ENCODE results near the gene PLXDC2.

Gene PLXDC2

DNA sequence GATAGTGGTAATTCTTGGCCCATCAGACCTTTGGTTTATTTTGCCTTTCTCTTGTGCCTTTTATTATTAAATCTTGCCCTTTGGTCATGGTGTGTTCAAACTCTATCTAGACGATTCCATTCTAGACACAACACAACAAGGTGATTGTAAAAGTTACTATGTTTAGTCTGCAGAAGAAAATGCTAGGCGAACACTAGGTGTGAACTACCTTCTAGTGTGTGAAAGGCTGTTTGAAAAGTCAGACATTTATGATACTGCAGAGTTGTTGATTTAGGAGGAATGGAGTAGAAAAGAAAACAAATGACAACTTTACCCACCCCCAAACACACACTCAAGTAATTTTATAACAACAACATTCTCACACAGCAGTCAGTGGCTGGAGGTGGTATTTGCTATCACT lies 103.4 kb downstream of the PLXDC2 start:
- no peak for DNase-seq
- peaks cover 0 to 91% (median 72%) of the 10 kb centered on the region in 4 donors for H3K4me1 ChIP-seq
- no peaks in the 10 kb centered on the region for H3K9me3 ChIP-seq
- peak overlapping the region; percentile 78 to 80 for H3K27ac ChIP-seq
- TF ChIP-seq, protein P1, sequence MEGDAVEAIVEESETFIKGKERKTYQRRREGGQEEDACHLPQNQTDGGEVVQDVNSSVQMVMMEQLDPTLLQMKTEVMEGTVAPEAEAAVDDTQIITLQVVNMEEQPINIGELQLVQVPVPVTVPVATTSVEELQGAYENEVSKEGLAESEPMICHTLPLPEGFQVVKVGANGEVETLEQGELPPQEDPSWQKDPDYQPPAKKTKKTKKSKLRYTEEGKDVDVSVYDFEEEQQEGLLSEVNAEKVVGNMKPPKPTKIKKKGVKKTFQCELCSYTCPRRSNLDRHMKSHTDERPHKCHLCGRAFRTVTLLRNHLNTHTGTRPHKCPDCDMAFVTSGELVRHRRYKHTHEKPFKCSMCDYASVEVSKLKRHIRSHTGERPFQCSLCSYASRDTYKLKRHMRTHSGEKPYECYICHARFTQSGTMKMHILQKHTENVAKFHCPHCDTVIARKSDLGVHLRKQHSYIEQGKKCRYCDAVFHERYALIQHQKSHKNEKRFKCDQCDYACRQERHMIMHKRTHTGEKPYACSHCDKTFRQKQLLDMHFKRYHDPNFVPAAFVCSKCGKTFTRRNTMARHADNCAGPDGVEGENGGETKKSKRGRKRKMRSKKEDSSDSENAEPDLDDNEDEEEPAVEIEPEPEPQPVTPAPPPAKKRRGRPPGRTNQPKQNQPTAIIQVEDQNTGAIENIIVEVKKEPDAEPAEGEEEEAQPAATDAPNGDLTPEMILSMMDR (IDR thresholded peaks at IDR 0.05), result no peak
- H3K4me3 ChIP-seq, result no peak overlapping the region
- H3K27me3 ChIP-seq, result no peaks in the 10 kb centered on the region
- no peaks in the 10 kb centered on the region for H3K36me3 ChIP-seq
- intact Hi-C loops (cut with DNase I; ENCODE audit: low total_unique reads), result loop anchor here (10.0 kb wide), 1 partner anchor 105 kb away; the partner anchor contains the start of gene PLXDC2

DNA sequence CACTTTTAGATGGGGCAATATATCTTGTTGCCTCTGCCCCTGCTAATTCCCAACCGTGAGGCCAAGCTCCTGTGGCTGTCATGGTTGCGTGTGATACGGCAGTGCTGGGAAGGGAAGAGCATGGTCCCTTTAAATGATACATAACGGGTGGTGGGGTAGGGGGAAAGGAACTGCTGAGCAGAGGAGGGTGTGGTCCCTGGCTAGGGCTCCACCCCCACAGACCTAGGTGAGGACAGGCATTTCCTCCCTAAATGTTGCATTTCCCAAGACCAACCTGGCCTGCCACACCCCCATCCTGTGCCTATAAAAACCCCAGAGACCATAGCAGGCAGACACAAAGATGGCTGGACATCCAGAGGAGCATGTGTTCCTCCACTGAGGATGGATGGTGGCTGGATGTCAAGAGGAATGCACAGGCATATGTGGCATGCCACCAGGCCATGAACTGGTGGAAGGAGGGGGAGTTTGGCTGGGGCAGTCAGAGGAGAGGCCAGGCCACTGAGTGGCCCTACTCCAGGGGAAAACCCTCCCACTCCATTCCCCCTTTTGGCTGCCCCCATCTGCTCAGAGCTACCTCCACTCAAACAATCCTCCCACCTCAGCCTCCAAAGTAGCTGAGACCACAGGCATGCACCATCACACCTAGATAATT lies 104.0 kb downstream of the PLXDC2 start:
- intact Hi-C loops (cut with DNase I; ENCODE audit: low total_unique reads), result loop anchor here (10.0 kb wide), 1 partner anchor 105 kb away; the partner anchor contains the start of gene PLXDC2
- H3K27ac ChIP-seq, result peak overlapping the region; percentile 78 to 80

DNA sequence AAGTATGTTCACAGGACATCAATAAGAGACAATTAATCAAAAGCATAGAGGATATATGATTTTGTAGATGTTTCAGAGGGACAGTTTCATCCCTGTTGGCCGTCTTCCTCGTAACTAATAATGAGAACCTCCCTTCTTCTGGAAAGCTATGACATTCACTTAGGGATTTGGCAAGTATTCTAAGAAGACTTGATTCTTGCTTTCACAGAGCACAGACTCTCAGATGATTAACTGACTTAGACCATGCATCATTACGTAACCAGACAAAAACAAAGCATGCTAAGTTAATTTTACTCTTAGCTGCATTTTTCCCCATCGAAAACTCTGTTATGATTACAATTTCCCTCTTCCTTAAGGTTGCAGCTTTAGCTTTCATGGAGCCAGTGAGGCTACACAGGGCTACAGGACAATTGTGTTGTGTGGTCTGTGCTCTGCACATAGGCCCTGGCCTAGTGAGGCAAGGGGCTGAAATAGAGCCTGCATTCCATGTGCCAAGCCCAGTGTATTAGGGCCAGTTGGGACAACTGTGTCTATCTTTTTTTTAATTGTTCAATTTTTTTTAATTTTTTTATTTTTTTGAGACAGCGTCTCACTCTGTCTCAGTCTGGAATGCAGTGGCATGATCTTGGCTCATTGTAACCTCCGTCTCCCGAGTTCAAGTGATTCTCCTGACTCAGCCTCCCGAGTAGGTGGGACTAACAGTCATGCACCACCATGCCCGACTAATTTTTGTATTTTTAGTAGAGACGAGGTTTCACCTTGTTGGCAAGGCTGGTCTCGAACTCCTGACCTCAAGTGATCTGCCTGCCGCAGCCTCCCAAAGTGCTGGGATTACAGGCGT lies 105.3 kb downstream of the PLXDC2 start:
- Histone ChIP-seq H3K27ac (peak overlapping the region; percentile 78 to 80), H3K4me3 (peak overlapping the region; percentile 5 to 33), H3K4me1 (peaks cover 0 to 92% (median 80%) of the 10 kb centered on the region in 4 donors), H3K27me3 (no peaks in the 10 kb centered on the region), H3K36me3 (no peaks in the 10 kb centered on the region), H3K9me3 (no peaks in the 10 kb centered on the region)
- TF ChIP-seq, protein P1 (IDR thresholded peaks at IDR 0.05), result no peak
- DNase-seq, result no peak
- intact Hi-C loops (cut with DNase I; ENCODE audit: low total_unique reads), result loop anchor here (10.0 kb wide), 1 partner anchor 107 kb away; the partner anchor contains the start of gene PLXDC2

More for the DNA sequence above, 104.0 kb downstream of the PLXDC2 start:
- H3K4me3 ChIP-seq, result no peak overlapping the region
- H3K9me3 ChIP-seq, result no peaks in the 10 kb centered on the region
- TF ChIP-seq, protein P1 (IDR thresholded peaks at IDR 0.05), result no peak
- H3K4me1 ChIP-seq, result peaks cover 0 to 95% (median 75%) of the 10 kb centered on the region in 4 donors
- DNase-seq, result no peak
- no peaks in the 10 kb centered on the region for H3K27me3 ChIP-seq
- no peaks in the 10 kb centered on the region for H3K36me3 ChIP-seq

DNA sequence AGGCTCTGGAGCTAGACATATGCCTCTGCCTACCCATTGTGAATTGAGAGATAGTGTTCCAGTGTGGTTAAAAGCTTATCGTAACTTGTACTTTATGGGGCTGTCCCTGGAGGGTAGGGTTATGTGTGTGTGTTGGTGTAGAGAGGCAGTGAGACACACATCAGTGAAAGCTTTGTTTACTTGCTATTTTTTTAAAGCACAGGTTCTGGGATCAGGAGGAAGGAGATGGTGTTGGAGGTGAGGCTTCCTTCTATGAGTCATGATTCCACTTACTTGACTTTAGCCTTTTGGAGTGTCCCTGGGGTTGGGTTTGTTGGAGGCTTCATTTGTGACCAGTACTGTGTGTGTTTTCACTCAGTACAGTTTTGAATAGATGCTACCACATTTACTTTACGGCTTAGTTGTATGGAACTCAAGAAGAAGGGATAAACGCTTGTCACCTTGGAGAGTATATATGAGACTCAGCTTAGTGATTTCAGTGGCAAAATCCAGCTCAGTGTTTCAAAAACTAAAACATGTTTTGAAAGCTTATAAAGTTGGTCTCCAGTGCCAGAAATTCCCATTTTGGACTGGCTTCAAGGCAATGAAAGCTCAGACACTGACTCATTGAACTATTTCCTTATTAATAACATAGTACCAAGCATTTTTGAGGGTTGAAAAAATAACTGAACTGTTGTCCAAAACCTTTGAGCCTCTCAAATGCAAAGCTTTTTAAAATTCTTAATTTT lies 106.2 kb downstream of the PLXDC2 start:
- DNase-seq, result peak in 1 of 2 donors; percentile 74
- intact Hi-C loops (cut with DNase I; ENCODE audit: low total_unique reads), result loop anchor here (10.0 kb wide), 1 partner anchor 108 kb away; the partner anchor contains the start of gene PLXDC2
- H3K27ac ChIP-seq, result peak overlapping the region; percentile 78 to 80

More for the DNA sequence above, 106.2 kb downstream of the PLXDC2 start:
- Histone ChIP-seq H3K27me3 (no peaks in the 10 kb centered on the region), H3K4me1 (peaks cover 0 to 83% (median 74%) of the 10 kb centered on the region in 4 donors), H3K4me3 (peak overlapping the region; percentile 5 to 33), H3K36me3 (no peaks in the 10 kb centered on the region), H3K9me3 (no peaks in the 10 kb centered on the region)
- TF ChIP-seq, protein P1 (IDR thresholded peaks at IDR 0.05), result no peak

All from tibial artery (tissue), 4 donors.